H9 (cell line): ENCODE data around the gene HIRA. TPM values are rescaled to one million over a fixed set of nuclear protein-coding genes. Genes with fewer than 3 reads are reported as not detected.
A peak's percentile ranks its signal among the peaks of the same experiment; 100 is the strongest.

ENCODE experiments used
- DNase-seq: peaks from one replicate; pipeline ENCODE4 v3.0.0-alpha.2; 2017
- H2AFZ ChIP-seq: one replicate; pipeline ENCODE4 v1.6.1; 2013; ENCODE audit warnings: mild to moderate bottlenecking, low read length, control low read depth, moderate library complexity
- H2AK5ac ChIP-seq: 2 replicates; pipeline ENCODE4 v1.6.1; 2013; ENCODE audit warnings: low read length, control low read depth, mixed read lengths; ENCODE audit not compliant: insufficient read length
- H2BK120ac ChIP-seq: one replicate; pipeline ENCODE4 v1.6.1; 2013; ENCODE audit warnings: low read depth, mild to moderate bottlenecking, low read length, control low read depth, inconsistent platforms; ENCODE audit not compliant: poor library complexity, severe bottlenecking
- H2BK12ac ChIP-seq: 2 replicates; pipeline ENCODE4 v1.6.1; 2013; ENCODE audit warnings: low read length, control low read depth, mixed read lengths, low read depth; ENCODE audit not compliant: insufficient read length
- H2BK15ac ChIP-seq: 2 replicates; pipeline ENCODE4 v1.6.1; 2013; ENCODE audit warnings: low read depth, low read length, control low read depth
- H2BK20ac ChIP-seq: one replicate; pipeline ENCODE4 v1.6.1; 2013; ENCODE audit warnings: low read depth, mild to moderate bottlenecking, low read length, control low read depth, inconsistent platforms; ENCODE audit not compliant: poor library complexity, severe bottlenecking
- H2BK5ac ChIP-seq: 2 replicates; pipeline ENCODE4 v1.6.1; 2013; ENCODE audit warnings: low read length, control low read depth, mixed read lengths; ENCODE audit not compliant: insufficient read length
- H3K14ac ChIP-seq: 2 replicates; pipeline ENCODE4 v1.6.1; 2013; ENCODE audit warnings: low read length, control low read depth; ENCODE audit not compliant: insufficient read depth
- H3K18ac ChIP-seq: 2 replicates; pipeline ENCODE4 v1.6.1; 2013; ENCODE audit warnings: low read depth, mild to moderate bottlenecking, mixed read lengths, low read length, control low read depth; ENCODE audit not compliant: insufficient read length
- H3K23ac ChIP-seq: 2 replicates; pipeline ENCODE4 v1.6.1; 2013; ENCODE audit warnings: low read length, control low read depth, mixed read lengths, low read depth; ENCODE audit not compliant: insufficient read length
- H3K23me2 ChIP-seq: 2 replicates; pipeline ENCODE4 v1.6.1; 2013; ENCODE audit warnings: low read depth, mild to moderate bottlenecking, mixed read lengths, low read length, control low read depth; ENCODE audit not compliant: insufficient read length, poor library complexity, severe bottlenecking
- H3K27ac ChIP-seq: 2 replicates; pipeline ENCODE4 v1.5.1; 2013; ENCODE audit warnings: low read length, control low read depth, mixed read lengths, low read depth; ENCODE audit not compliant: insufficient read length
- H3K27me3 ChIP-seq: 2 replicates; pipeline ENCODE4 v1.6.1; 2013; ENCODE audit warnings: low read length, control low read depth, inconsistent platforms; ENCODE audit not compliant: insufficient read depth
- H3K4ac ChIP-seq: 2 replicates; pipeline ENCODE4 v1.6.1; 2013; ENCODE audit warnings: low read depth, mild to moderate bottlenecking, control low read depth, inconsistent platforms, low read length, moderate library complexity
- H3K4me1 ChIP-seq: 2 replicates; pipeline ENCODE4 v1.6.1; 2013; ENCODE audit warnings: low read length, control low read depth, inconsistent platforms; ENCODE audit not compliant: insufficient read depth
- H3K4me2 ChIP-seq: 2 replicates; pipeline ENCODE4 v1.6.1; 2013; ENCODE audit warnings: low read length, control low read depth, mixed read lengths; ENCODE audit not compliant: insufficient read length, insufficient read depth
- H3K56ac ChIP-seq: 2 replicates; pipeline ENCODE4 v1.6.1; 2013; ENCODE audit warnings: low read depth, mild to moderate bottlenecking, mixed read lengths, low read length, control low read depth; ENCODE audit not compliant: insufficient read length
- H3K79me1 ChIP-seq: 2 replicates; pipeline ENCODE4 v1.6.1; 2013; ENCODE audit warnings: low read depth, mild to moderate bottlenecking, moderate library complexity, low read length, control low read depth, inconsistent platforms; ENCODE audit not compliant: insufficient read depth, poor library complexity, severe bottlenecking
- H3K79me2 ChIP-seq: 2 replicates; pipeline ENCODE4 v1.6.1; 2013; ENCODE audit warnings: low read length, control low read depth, inconsistent platforms; ENCODE audit not compliant: insufficient read depth
- H3K9ac ChIP-seq: 2 replicates; pipeline ENCODE4 v1.6.1; 2013; ENCODE audit warnings: low read length, control low read depth, mixed read lengths; ENCODE audit not compliant: insufficient read length; ENCODE audit errors: extremely low read depth
- H3K9me3 ChIP-seq: one replicate; pipeline ENCODE4 v1.6.1; 2013; ENCODE audit warnings: low read depth, low read length, inconsistent platforms; ENCODE audit not compliant: control insufficient read depth
- H3T11ph ChIP-seq: one replicate; pipeline ENCODE4 v1.6.1; 2013; ENCODE audit warnings: mild to moderate bottlenecking, low read length, control low read depth, inconsistent platforms
- H4K20me1 ChIP-seq: one replicate; pipeline ENCODE4 v1.6.1; 2013; ENCODE audit not compliant: control insufficient read depth, insufficient read length, insufficient read depth
- H4K5ac ChIP-seq: 2 replicates; pipeline ENCODE4 v1.6.1; 2013; ENCODE audit warnings: low read depth, mild to moderate bottlenecking, mixed read lengths, low read length, control low read depth; ENCODE audit not compliant: insufficient read length
- H4K8ac ChIP-seq: replicated peaks from 2 replicates; pipeline ENCODE4 v1.6.1; 2013; ENCODE audit warnings: low read length, control low read depth, mixed read lengths, low read depth; ENCODE audit not compliant: insufficient read length
- H4K91ac ChIP-seq: 2 replicates; pipeline ENCODE4 v1.6.1; 2013; ENCODE audit warnings: low read depth, mild to moderate bottlenecking, moderate library complexity, mixed read lengths, low read length, control low read depth; ENCODE audit not compliant: insufficient read length
- H3K27ac Mint-ChIP-seq, 3 experiments: 2 replicates in 2 of 3; 3 replicates in 1 of 3; pipeline ENCODE4 v1.8.0; 2020 to 2021; ENCODE audit warnings: mixed read lengths in 3 of 3, mild to moderate bottlenecking in 1 of 3, moderate library complexity in 1 of 3
- H3K27me3 Mint-ChIP-seq: 2 replicates; pipeline ENCODE4 v1.8.0; 2021; ENCODE audit warnings: low read depth, mild to moderate bottlenecking, moderate library complexity, mixed read lengths
- H3K36me3 Mint-ChIP-seq, 3 experiments: 2 replicates in 2 of 3; 3 replicates in 1 of 3; pipeline ENCODE4 v1.8.0; 2020 to 2021; ENCODE audit warnings: low read depth in 3 of 3, mixed read lengths in 3 of 3; ENCODE audit not compliant: insufficient read depth in 1 of 3
- H3K4me1 Mint-ChIP-seq, 2 experiments: 2 replicates each; pipeline ENCODE4 v1.8.0; 2020; ENCODE audit warnings: mixed read lengths in 2 of 2
- H3K4me3 Mint-ChIP-seq, 2 experiments: 2 replicates in 1 of 2; 3 replicates in 1 of 2; pipeline ENCODE4 v1.8.0; 2020 to 2021; ENCODE audit warnings: mild to moderate bottlenecking in 2 of 2, mixed read lengths in 2 of 2, moderate library complexity in 1 of 2
- H3K9me3 Mint-ChIP-seq, 2 experiments: 2 replicates in 1 of 2; 3 replicates in 1 of 2; pipeline ENCODE4 v1.8.0; 2020; ENCODE audit warnings: mild to moderate bottlenecking in 2 of 2, mixed read lengths in 2 of 2, moderate library complexity in 1 of 2
- CTCF ChIP-seq: fragments of 200-600 bp; sonication (generic); conservative IDR thresholded peaks from 3 replicates; pipeline ENCODE4 v1.8.0; 2021; ENCODE audit warnings: antibody characterized with exemption, mild to moderate bottlenecking
- WGBS: extraction: QIAGEN DNeasy Blood & Tissue Kit; methylation state at CpG from one replicate; pipeline ENCODE4 v1.1.7; 2013; ENCODE audit warnings: missing lambda C conversion rate, low lambda C conversion rate, mixed read lengths; ENCODE audit not compliant: insufficient read length; ENCODE audit errors: extremely low coverage; 5-methylcytosine and 5-hydroxymethylcytosine counted together
- total RNA-seq: library from RNA; stranded (reverse); gene quantifications from 2 replicates; pipeline ENCODE4 v1.2.1, GENCODE V29; 2021

HIRA gene
- total RNA-seq, 1 experiment from 2014 or later = 51.9 TPM

DNA sequence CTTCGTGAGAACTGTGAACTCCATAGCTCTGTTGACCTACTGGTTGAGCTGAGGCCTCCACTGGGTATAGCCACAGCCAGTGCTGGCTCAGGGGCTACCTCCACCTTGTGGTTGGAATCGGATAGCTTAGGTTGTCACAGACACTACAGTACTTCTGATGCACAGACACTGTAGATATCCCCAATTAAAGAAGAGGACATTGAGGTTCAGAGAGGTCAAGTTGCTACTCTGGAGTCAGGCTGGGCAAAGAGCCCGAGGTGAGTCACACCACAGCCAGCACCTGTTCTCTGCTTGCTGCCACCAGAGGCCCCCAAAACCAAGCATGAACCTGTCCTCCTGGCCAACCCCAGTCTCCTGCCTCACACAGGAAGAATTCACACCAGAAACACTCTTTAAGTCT lies 42.0 kb upstream of the HIRA start:
- Histone ChIP-seq H2BK5ac (no peak overlapping the region), H4K8ac (no peak overlapping the region), H3K4me2 (no peak overlapping the region), H3T11ph (no peak overlapping the region), H2AFZ (no peak overlapping the region), H2BK12ac (no peak overlapping the region), H3K18ac (no peak overlapping the region), H3K79me1 (peaks cover 3% of the 10 kb centered on the region), H2BK20ac (no peak overlapping the region), H2BK120ac (no peak overlapping the region), H3K23ac (no peak overlapping the region), H4K91ac (no peak overlapping the region), H3K9ac (no peak overlapping the region), H3K4me1 (no peaks in the 10 kb centered on the region; the same call in 1 of the 2 replicates), H4K20me1 (no peaks in the 10 kb centered on the region), H4K5ac (no peak overlapping the region), H3K27me3 (no peaks in the 10 kb centered on the region), H3K56ac (no peak overlapping the region), H3K79me2 (peaks cover 14% of the 10 kb centered on the region; the same call in 1 of the 2 replicates), H3K27ac (no peak overlapping the region), H3K23me2 (peaks cover 6% of the 10 kb centered on the region), H2AK5ac (no peak overlapping the region), H3K4ac (no peak overlapping the region), H3K9me3 (no peaks in the 10 kb centered on the region), H2BK15ac (no peak overlapping the region), H3K14ac (no peak overlapping the region)
- Mint-ChIP-seq H3K9me3 (no peaks in the 10 kb centered on the region), H3K36me3 (peaks cover 30 to 60% (median 51%) of the 10 kb centered on the region in 3 experiments; a peak in 6 of 7 replicates), H3K27me3 (no peaks in the 10 kb centered on the region), H3K27ac (no peak overlapping the region; a peak in 1 of 7 replicates), H3K4me1 (peaks cover 9 to 12% of the 10 kb centered on the region in 2 experiments), H3K4me3 (no peak overlapping the region)
- WGBS = no CpG with 5 or more reads among the region's 3 CpGs
- peak; percentile 32; the same call in 1 of the 3 replicates for TF ChIP-seq CTCF
- no peak for DNase-seq
